IPS-15b (cell line): ENCODE results near the gene LSP1.

ENCODE experiments used
- H3K27me3 ChIP-seq: one replicate; pipeline ENCODE4 v1.6.1; 2013; ENCODE audit warnings: low read length; ENCODE audit not compliant: control insufficient read depth, insufficient read depth
- H3K36me3 ChIP-seq: one replicate; pipeline ENCODE4 v1.6.1; 2013; ENCODE audit warnings: low read length; ENCODE audit not compliant: control insufficient read depth, insufficient read depth
- H3K4me1 ChIP-seq: one replicate; pipeline ENCODE4 v1.6.1; 2013; ENCODE audit warnings: mild to moderate bottlenecking, low read length; ENCODE audit not compliant: control insufficient read depth, insufficient read depth
- H3K4me3 ChIP-seq: one replicate; pipeline ENCODE4 v1.5.1; 2013; ENCODE audit warnings: low read depth, low read length
- H3K9ac ChIP-seq: one replicate; pipeline ENCODE4 v1.6.1; 2013; ENCODE audit warnings: low read depth, mild to moderate bottlenecking, low read length
- H3K9me3 ChIP-seq: one replicate; pipeline ENCODE4 v1.6.1; 2013; ENCODE audit warnings: mild to moderate bottlenecking, low read length; ENCODE audit not compliant: control insufficient read depth, insufficient read depth

The LSP1 gene

GRCh38 chr11:1925373-1926155 is 72.7 kb downstream of the LSP1 start:
- H3K27me3 ChIP-seq = no peaks in the 10 kb centered on the region
- H3K4me1 ChIP-seq = no peaks in the 10 kb centered on the region
- H3K9ac ChIP-seq = no peak overlapping the region
- no peaks in the 10 kb centered on the region for H3K9me3 ChIP-seq
- H3K36me3 ChIP-seq = no peaks in the 10 kb centered on the region
- H3K4me3 ChIP-seq = no peak overlapping the region

GRCh38 chr11:1926156-1927025 is 73.5 kb downstream of the LSP1 start:
- H3K4me3 ChIP-seq = no peak overlapping the region
- no peaks in the 10 kb centered on the region for H3K9me3 ChIP-seq
- H3K9ac ChIP-seq = no peak overlapping the region
- H3K4me1 ChIP-seq = no peaks in the 10 kb centered on the region
- no peaks in the 10 kb centered on the region for H3K27me3 ChIP-seq
- H3K36me3 ChIP-seq = no peaks in the 10 kb centered on the region

GRCh38 chr11:1927026-1927847 is 74.4 kb downstream of the LSP1 start:
- no peak overlapping the region for H3K9ac ChIP-seq
- H3K27me3 ChIP-seq = no peaks in the 10 kb centered on the region
- H3K4me3 ChIP-seq = no peak overlapping the region

GRCh38 chr11:1927848-1928469 is 75.1 kb downstream of the LSP1 start:
- Histone ChIP-seq H3K9me3 (no peaks in the 10 kb centered on the region), H3K4me3 (no peak overlapping the region), H3K4me1 (no peaks in the 10 kb centered on the region), H3K27me3 (no peaks in the 10 kb centered on the region), H3K36me3 (no peaks in the 10 kb centered on the region), H3K9ac (no peak overlapping the region)

More at GRCh38 chr11:1927026-1927847, 74.4 kb downstream of the LSP1 start:
- Histone ChIP-seq H3K36me3 (no peaks in the 10 kb centered on the region), H3K4me1 (no peaks in the 10 kb centered on the region), H3K9me3 (no peaks in the 10 kb centered on the region)

- no peaks in the 10 kb centered on the region for H3K27me3 ChIP-seq
- H3K4me3 ChIP-seq = no peak overlapping the region
- no peaks in the 10 kb centered on the region for H3K9me3 ChIP-seq
- no peaks in the 10 kb centered on the region for H3K36me3 ChIP-seq
- H3K9ac ChIP-seq = no peak overlapping the region
- H3K4me1 ChIP-seq = no peaks in the 10 kb centered on the region
These were observed 75.6 kb downstream of the LSP1 start for GRCh38 chr11:1928470-1928890.

- Histone ChIP-seq H3K9ac (peak overlapping the region; percentile 24), H3K9me3 (no peaks in the 10 kb centered on the region), H3K36me3 (no peaks in the 10 kb centered on the region), H3K27me3 (no peaks in the 10 kb centered on the region), H3K4me3 (no peak overlapping the region), H3K4me1 (no peaks in the 10 kb centered on the region)
These were observed 76.1 kb downstream of the LSP1 start for GRCh38 chr11:1928891-1929541.

GRCh38 chr11:1929621-1930461 is 77.0 kb downstream of the LSP1 start:
- H3K36me3 ChIP-seq = no peaks in the 10 kb centered on the region
- no peaks in the 10 kb centered on the region for H3K4me1 ChIP-seq

GRCh38 chr11:1930462-1930830 is 77.6 kb downstream of the LSP1 start:
- no peaks in the 10 kb centered on the region for H3K27me3 ChIP-seq
- H3K9me3 ChIP-seq = no peaks in the 10 kb centered on the region
- no peaks in the 10 kb centered on the region for H3K4me1 ChIP-seq
- no peak overlapping the region for H3K9ac ChIP-seq
- H3K36me3 ChIP-seq = no peaks in the 10 kb centered on the region
- H3K4me3 ChIP-seq = no peak overlapping the region

More at GRCh38 chr11:1929621-1930461, 77.0 kb downstream of the LSP1 start:
- no peaks in the 10 kb centered on the region for H3K27me3 ChIP-seq
- H3K4me3 ChIP-seq = no peak overlapping the region
- no peaks in the 10 kb centered on the region for H3K9me3 ChIP-seq
- H3K9ac ChIP-seq = peak overlapping the region; percentile 24

- no peak overlapping the region for H3K9ac ChIP-seq
- H3K36me3 ChIP-seq = no peaks in the 10 kb centered on the region
- no peaks in the 10 kb centered on the region for H3K4me1 ChIP-seq
- H3K4me3 ChIP-seq = no peak overlapping the region
- H3K9me3 ChIP-seq = no peaks in the 10 kb centered on the region
- no peaks in the 10 kb centered on the region for H3K27me3 ChIP-seq
These were observed 78.6 kb downstream of the LSP1 start for GRCh38 chr11:1931341-1932104.

GRCh38 chr11:1932105-1932480 is 79.2 kb downstream of the LSP1 start:
- Histone ChIP-seq H3K4me3 (no peak overlapping the region), H3K36me3 (no peaks in the 10 kb centered on the region), H3K9me3 (no peaks in the 10 kb centered on the region), H3K9ac (no peak overlapping the region), H3K27me3 (no peaks in the 10 kb centered on the region), H3K4me1 (no peaks in the 10 kb centered on the region)
